CD14-positive monocyte (primary cell): ENCODE data around the gene HYI. TPM values are rescaled to one million over a fixed set of nuclear protein-coding genes. Genes with fewer than 3 reads are reported as not detected.

Experiments
- DNase-seq, 3 donors: peaks; one replicate each; pipeline ENCODE4 v3.0.0-alpha.2; 2011 to 2022
- H2AFZ ChIP-seq: 2 replicates; pipeline ENCODE4 v1.6.0; 2012; ENCODE audit warnings: mild to moderate bottlenecking, low read depth, low read length, inconsistent platforms; ENCODE audit not compliant: insufficient read depth, poor library complexity, severe bottlenecking
- H3K27ac ChIP-seq, 2 donors: 1 replicate in 1 of 2; 2 replicates in 1 of 2; pipeline ENCODE4 v1.5.1; 2012 to 2013; ENCODE audit warnings: low read length in 2 of 2, control low read depth in 1 of 2, inconsistent platforms in 1 of 2, low read depth in 1 of 2, mild to moderate bottlenecking in 1 of 2
- H3K27me3 ChIP-seq, 2 donors: one replicate each; pipeline versions ENCODE4 v1.6.0 to v1.6.1; 2011 to 2013; ENCODE audit warnings: low read length in 2 of 2; ENCODE audit not compliant: control insufficient read depth in 2 of 2, insufficient read depth in 2 of 2
- H3K36me3 ChIP-seq, 2 donors: replicated peaks in 1 of 2; 1 replicate in 1 of 2; 2 replicates in 1 of 2; pipeline versions ENCODE4 v1.5.1 to v1.6.1; 2012 to 2013; ENCODE audit warnings: low read length in 2 of 2, control low read depth in 1 of 2, inconsistent platforms in 1 of 2, mild to moderate bottlenecking in 1 of 2; ENCODE audit not compliant: insufficient read depth in 2 of 2, control insufficient read depth in 1 of 2
- H3K4me1 ChIP-seq, 2 donors: 1 replicate in 1 of 2; 2 replicates in 1 of 2; pipeline versions ENCODE4 v1.5.1 to v1.6.1; 2012 to 2013; ENCODE audit warnings: low read length in 2 of 2, control low read depth in 1 of 2, inconsistent platforms in 1 of 2, mild to moderate bottlenecking in 1 of 2, moderate library complexity in 1 of 2; ENCODE audit not compliant: insufficient read depth in 2 of 2, control insufficient read depth in 1 of 2
- H3K4me2 ChIP-seq: replicated peaks from 2 replicates; pipeline ENCODE3; 2012; ENCODE audit warnings: low read length, moderate library complexity, mild to moderate bottlenecking; ENCODE audit not compliant: poor library complexity, severe bottlenecking; ENCODE audit errors: extremely low read depth
- H3K4me3 ChIP-seq, 3 experiments: fragments of 200-600 bp in 1 of 3; sonication (generic) in 1 of 3; replicated peaks in 1 of 3; 1 replicate in 2 of 3; 2 replicates in 1 of 3; pipeline ENCODE4 v1.5.1; 2011 to 2013; ENCODE audit warnings: low read length in 3 of 3, mild to moderate bottlenecking in 3 of 3, control low read depth in 2 of 3, low read depth in 2 of 3, inconsistent platforms in 1 of 3, moderate library complexity in 1 of 3
- H3K79me2 ChIP-seq: 2 replicates; pipeline ENCODE4 v1.6.0; 2012; ENCODE audit warnings: mild to moderate bottlenecking, control low read depth, inconsistent platforms, low read length, moderate library complexity; ENCODE audit not compliant: insufficient read depth
- H3K9ac ChIP-seq: 2 replicates; pipeline ENCODE4 v1.6.0; 2017; ENCODE audit warnings: low read length, mild to moderate bottlenecking; ENCODE audit not compliant: insufficient read depth, poor library complexity, severe bottlenecking
- H3K9me3 ChIP-seq, 2 donors: replicated peaks in 1 of 2; 1 replicate in 1 of 2; 2 replicates in 1 of 2; pipeline versions ENCODE4 v1.5.1 to v1.6.1; 2012 to 2013; ENCODE audit warnings: low read length in 2 of 2, control low read depth in 1 of 2; ENCODE audit not compliant: control insufficient read depth in 1 of 2, insufficient read depth in 1 of 2
- H4K20me1 ChIP-seq: 2 replicates; pipeline ENCODE4 v1.6.0; 2012; ENCODE audit warnings: mild to moderate bottlenecking, low read length, control low read depth, moderate library complexity; ENCODE audit not compliant: insufficient read depth
- H3K27ac Mint-ChIP-seq, 7 donors: one replicate each; pipeline ENCODE4 v1.8.0; 2020; ENCODE audit warnings: mild to moderate bottlenecking in 7 of 7, mixed read lengths in 7 of 7, moderate library complexity in 6 of 7, inconsistent platforms in 2 of 7
- H3K27me3 Mint-ChIP-seq, 3 donors: one replicate each; pipeline ENCODE4 v1.8.0; 2021 to 2022; ENCODE audit warnings: low read depth in 3 of 3, mild to moderate bottlenecking in 3 of 3, mixed read lengths in 3 of 3, moderate library complexity in 3 of 3, inconsistent platforms in 1 of 3
- H3K36me3 Mint-ChIP-seq, 2 donors: one replicate each; pipeline ENCODE4 v1.8.0; 2020; ENCODE audit warnings: mixed read lengths in 2 of 2, inconsistent platforms in 1 of 2, mild to moderate bottlenecking in 1 of 2
- H3K4me1 Mint-ChIP-seq: one replicate; pipeline ENCODE4 v1.8.0; 2020; ENCODE audit warnings: mild to moderate bottlenecking, mixed read lengths
- H3K4me3 Mint-ChIP-seq, 2 donors: one replicate each; pipeline ENCODE4 v1.8.0; 2020; ENCODE audit warnings: mild to moderate bottlenecking in 2 of 2, mixed read lengths in 2 of 2, moderate library complexity in 1 of 2
- H3K9me3 Mint-ChIP-seq, 7 donors: one replicate each; pipeline ENCODE4 v1.8.0; 2020 to 2022; ENCODE audit warnings: mixed read lengths in 7 of 7, mild to moderate bottlenecking in 6 of 7, moderate library complexity in 6 of 7, inconsistent platforms in 2 of 7
- WGBS: methylation state at CpG from one replicate; pipeline ENCODE4 v1.1.5; 2013; ENCODE audit warnings: missing lambda C conversion rate; ENCODE audit not compliant: insufficient coverage; 5-methylcytosine and 5-hydroxymethylcytosine counted together
- intact Hi-C, 2 donors: fragments of 100-400 bp; cut with micrococcal nuclease; formaldehyde crosslinking; loops; one replicate each; pipeline versions ENCODE4 v1.15.0 to v1.15.1; 2023
- polyA plus RNA-seq, 3 donors: library from polyadenylated mRNA; depleted of rRNA in 1 of 3; unstranded in 2 of 3; stranded (reverse) in 1 of 3; fragments of 300-500 nt in 2 of 3; fragments of >200 nt in 1 of 3; fragmentation: Illumina TruSeq in 2 of 3; gene quantifications; 1 replicate in 2 of 3; 2 replicates in 1 of 3; pipeline ENCODE4 v1.2.3, GENCODE V29; 2012 to 2021
- TF ChIP-seq, protein P1 (sequence below): fragments of 200-600 bp; IDR thresholded peaks from one replicate; pipeline ENCODE4 v1.8.0; 2022; ENCODE audit warnings: antibody characterized with exemption, mild to moderate bottlenecking

The HYI gene
- polyA plus RNA-seq, 3 donors = 0.74 to 7.2 (median 1.6) TPM

DNA sequence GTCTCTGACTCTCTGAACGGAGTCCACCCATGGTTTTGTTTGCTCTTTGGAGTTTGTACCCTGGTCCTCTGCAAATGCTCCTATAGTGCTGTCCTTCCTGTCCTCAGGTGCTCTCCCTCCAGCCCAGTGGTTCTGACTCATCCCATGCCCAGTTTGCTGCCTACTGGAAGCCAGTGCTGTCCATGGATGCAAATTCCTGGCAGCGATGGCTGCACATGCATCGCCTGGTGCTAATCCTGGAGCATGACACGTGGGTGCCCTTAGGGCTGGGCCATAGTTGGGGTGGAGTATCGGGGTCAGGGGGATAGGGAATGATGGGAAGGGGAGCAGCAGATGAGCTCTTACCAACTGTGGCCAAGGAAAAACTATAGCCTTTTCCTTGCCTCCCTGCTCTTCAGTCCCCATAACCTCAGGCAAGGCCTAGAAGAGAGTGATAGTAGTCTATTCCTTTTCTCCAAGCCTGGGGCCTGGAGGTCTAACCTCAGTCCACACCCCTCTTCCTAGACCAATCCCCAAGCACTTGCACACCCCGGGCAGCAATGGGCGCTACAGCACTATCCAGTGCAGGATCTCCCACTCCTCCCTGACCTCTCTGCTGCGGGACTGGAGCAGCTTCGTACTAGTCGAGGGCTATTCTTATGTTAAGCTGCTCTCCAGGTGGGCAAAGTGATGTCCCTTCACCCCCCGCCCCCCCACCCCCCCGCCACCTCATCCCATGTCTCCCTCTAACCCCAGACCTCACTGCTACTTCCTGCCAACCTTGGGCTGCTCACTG, 31.6 kb downstream of the HYI start:
- Mint-ChIP-seq H3K27ac (no peak overlapping the region), H3K4me3 (no peak overlapping the region), H3K27me3 (peaks cover 0 to 4% (median 0%) of the 10 kb centered on the region in 3 donors), H3K9me3 (peaks cover 0 to 3% (median 0%) of the 10 kb centered on the region in 7 donors), H3K36me3 (peaks cover 45 to 78% of the 10 kb centered on the region in 2 donors), H3K4me1 (no peaks in the 10 kb centered on the region)
- no peaks in the 10 kb centered on the region for H4K20me1 ChIP-seq
- intact Hi-C loops = no loop called here
- no peaks in the 10 kb centered on the region for H3K27me3 ChIP-seq
- peaks cover 97 to 99% of the 10 kb centered on the region in 2 donors for H3K36me3 ChIP-seq
- H3K4me1 ChIP-seq = no peaks in the 10 kb centered on the region
- H3K27ac ChIP-seq = no peak overlapping the region
- TF ChIP-seq, protein P1, sequence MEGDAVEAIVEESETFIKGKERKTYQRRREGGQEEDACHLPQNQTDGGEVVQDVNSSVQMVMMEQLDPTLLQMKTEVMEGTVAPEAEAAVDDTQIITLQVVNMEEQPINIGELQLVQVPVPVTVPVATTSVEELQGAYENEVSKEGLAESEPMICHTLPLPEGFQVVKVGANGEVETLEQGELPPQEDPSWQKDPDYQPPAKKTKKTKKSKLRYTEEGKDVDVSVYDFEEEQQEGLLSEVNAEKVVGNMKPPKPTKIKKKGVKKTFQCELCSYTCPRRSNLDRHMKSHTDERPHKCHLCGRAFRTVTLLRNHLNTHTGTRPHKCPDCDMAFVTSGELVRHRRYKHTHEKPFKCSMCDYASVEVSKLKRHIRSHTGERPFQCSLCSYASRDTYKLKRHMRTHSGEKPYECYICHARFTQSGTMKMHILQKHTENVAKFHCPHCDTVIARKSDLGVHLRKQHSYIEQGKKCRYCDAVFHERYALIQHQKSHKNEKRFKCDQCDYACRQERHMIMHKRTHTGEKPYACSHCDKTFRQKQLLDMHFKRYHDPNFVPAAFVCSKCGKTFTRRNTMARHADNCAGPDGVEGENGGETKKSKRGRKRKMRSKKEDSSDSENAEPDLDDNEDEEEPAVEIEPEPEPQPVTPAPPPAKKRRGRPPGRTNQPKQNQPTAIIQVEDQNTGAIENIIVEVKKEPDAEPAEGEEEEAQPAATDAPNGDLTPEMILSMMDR = no peak
- H3K9me3 ChIP-seq = no peaks in the 10 kb centered on the region
- 96% methylated on average over 7 of the region's 12 CpGs for WGBS
- no peak overlapping the region for H3K4me3 ChIP-seq
- H2AFZ ChIP-seq = no peak overlapping the region
- no peak overlapping the region for H3K4me2 ChIP-seq
- no peak for DNase-seq
- H3K79me2 ChIP-seq = no peaks in the 10 kb centered on the region
- H3K9ac ChIP-seq = no peak overlapping the region

DNA sequence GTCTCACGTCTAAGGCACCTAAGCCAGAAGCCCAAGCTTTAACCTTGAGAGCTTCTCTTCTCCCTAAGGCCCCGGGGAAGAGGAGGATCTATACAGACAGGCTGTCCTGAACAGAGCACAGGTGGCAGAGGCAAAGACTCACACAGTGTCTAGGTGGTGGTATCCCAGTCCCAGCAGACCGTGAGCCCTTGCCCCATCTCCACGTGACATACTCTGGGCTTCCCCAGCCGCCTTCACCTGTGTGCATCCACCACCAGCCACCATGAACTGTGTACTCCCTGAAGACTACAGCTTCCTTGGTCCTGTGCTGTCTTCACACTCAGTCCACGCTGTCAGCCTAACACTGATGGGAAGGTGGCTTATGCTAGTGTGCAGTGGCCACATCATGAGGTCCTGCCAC, 32.3 kb downstream of the HYI start:
- WGBS = 100% methylated on average over 1 of the region's 6 CpGs
- peaks cover 37 to 71% of the 10 kb centered on the region in 2 donors for H3K36me3 Mint-ChIP-seq
- H3K27me3 Mint-ChIP-seq = peaks cover 0 to 4% (median 0%) of the 10 kb centered on the region in 3 donors
- no peaks in the 10 kb centered on the region for H3K4me1 Mint-ChIP-seq
- peaks cover 0 to 3% (median 0%) of the 10 kb centered on the region in 7 donors for H3K9me3 Mint-ChIP-seq
- no peak overlapping the region for H3K27ac ChIP-seq
- no peak overlapping the region for H3K4me2 ChIP-seq
- H2AFZ ChIP-seq = no peak overlapping the region
- no peaks in the 10 kb centered on the region for H3K9me3 ChIP-seq
- no peaks in the 10 kb centered on the region for H4K20me1 ChIP-seq
- H3K9ac ChIP-seq = no peak overlapping the region
- intact Hi-C loops = no loop called here
- DNase-seq = no peak
- no peaks in the 10 kb centered on the region for H3K79me2 ChIP-seq
- no peak overlapping the region for H3K4me3 Mint-ChIP-seq
- TF ChIP-seq, protein P1 = no peak
- no peak overlapping the region for H3K27ac Mint-ChIP-seq
- no peaks in the 10 kb centered on the region for H3K4me1 ChIP-seq
- H3K4me3 ChIP-seq = no peak overlapping the region
- no peaks in the 10 kb centered on the region for H3K27me3 ChIP-seq
- peaks cover 97 to 99% of the 10 kb centered on the region in 2 donors for H3K36me3 ChIP-seq
